HG03097 (cell line): ENCODE data around the gene BMPR1B.

ENCODE experiments used
- ATAC-seq: cut with Tn5 transposase; IDR thresholded peaks from one replicate; pipeline ENCODE4 v1.9.1; 2021; ENCODE audit not compliant: unreplicated experiment, low FRiP score

BMPR1B gene

DNA sequence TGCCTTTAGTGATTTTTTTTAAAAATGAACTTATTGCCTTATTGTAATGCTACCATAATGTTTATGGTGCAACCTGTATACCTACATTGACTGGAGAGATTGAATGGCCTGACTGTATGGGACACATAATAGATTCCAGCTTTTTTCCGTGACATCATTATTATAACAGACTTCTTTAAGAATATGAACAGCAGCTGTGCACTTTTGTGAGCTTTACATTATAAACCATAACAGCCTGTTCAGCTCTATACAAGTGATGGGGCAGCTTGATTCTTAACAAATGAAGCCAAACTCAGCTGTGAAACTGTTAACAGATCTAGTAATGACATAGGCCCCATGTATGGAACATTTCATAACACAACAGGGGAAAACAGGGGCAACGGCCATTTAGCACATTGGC, 187.0 kb downstream of the BMPR1B start:
- ATAC-seq = no peak

DNA sequence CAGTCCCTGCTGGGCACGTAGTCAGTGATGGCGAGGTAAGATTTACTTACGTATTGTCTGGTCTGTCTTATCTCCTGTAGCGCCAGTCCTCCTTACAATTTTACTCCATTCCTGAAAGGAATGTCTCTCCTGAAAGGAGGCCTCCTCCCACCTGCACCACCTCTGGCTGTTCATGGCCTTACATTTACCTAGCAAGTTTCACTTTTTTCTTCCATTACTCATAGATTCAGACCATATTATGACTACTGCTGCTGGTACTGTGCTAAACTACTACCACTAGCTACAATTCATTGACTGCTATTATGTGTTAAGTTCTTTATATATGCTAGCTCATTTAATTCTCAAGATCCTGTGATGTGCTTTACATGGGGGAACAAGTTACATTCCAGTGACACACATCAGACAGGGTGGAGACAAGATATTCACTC, 189.9 kb downstream of the BMPR1B start:
- no peak for ATAC-seq

DNA sequence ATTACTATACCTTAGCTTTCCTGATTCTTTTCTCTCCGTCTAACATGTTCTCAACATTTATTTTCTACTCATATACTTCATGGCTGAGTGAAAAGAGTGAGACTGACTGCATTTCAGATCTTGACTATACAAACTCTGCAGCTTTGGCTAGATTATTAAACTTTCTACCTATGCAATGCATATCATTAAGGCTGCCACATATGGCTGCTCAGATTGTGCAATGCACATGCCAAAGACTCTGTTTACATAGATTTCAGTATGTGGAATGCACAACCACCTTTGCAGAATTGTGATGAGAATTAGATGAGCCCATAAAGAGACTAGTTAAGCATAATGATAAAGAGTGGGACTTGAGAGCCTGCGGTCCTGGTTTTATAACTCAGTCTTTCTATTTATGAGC, 196.5 kb downstream of the BMPR1B start:
- ATAC-seq = no peak

DNA sequence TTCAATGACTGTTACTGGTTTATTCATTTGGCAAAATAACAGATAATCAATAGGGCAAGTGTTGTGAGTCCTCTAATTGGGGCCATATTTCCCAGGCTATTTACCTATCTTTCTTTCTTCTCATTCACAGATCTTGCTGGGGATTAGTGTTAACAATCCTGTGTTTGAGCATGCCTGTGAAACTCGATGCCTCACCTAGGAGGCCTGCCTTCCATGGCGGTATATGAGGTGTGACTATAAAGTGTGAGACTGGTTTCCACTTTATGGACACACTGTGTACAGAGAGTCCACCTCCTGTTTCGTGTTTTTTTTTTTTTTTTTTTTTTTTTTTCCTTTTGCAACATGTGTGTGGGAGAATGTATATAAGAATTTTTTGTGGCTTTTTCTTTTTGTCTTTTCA, 199.3 kb downstream of the BMPR1B start:
- no peak for ATAC-seq

DNA sequence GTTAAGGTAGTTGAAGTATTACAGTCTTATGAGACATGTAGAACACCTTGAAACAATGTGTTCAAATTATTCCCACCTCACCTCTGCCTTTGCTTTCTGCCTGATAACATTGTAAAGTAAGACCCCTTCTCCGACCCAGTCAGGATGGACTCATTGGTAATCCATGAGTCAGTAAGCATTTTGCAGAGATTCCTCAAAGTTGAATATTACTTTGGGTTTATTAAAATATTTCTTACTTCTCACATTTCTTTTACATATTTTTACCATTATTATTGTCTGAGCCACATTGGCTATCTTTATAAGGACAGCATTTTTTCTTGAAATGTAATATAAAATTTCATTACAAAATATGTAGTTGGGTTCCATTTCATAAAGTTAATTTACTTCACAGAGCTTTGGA, 201.6 kb downstream of the BMPR1B start:
- no peak for ATAC-seq

DNA sequence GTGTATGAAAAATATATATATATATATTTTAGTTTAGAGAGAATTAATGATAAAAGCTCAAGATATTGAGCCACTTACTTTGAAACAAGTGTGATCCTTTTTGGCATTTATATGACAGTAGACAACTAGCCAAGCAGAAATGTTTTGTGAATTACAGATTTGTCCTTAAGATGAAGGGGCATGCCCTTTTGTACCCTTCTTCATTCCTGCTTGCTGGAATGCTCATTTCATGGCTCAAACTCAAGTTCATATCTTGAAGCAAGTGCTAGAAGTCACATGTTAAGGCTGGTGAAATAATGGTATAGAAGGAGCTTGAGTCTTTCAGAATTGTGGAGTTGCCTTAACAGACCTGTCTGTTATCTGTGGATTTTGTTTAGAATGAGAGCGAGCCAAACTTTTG, 203.0 kb downstream of the BMPR1B start:
- no peak for ATAC-seq

DNA sequence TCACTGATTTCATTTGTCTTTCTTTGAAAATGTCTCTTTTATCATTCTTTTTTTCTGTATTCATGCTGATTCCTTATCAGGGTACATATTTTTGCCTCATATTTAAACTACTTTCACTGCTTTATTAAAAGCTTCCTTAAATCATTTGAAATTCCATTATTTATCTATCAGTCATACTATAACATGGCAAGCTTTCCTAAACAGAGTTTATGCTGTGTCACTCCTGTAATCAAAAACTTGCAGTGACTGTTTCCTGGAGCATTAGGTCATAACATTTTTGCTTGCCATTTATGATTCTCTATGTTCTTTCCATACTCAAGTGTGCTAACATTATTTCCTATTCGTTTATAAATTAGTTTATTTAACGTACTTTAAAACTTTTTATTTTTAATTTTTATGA, 203.7 kb downstream of the BMPR1B start:
- no peak for ATAC-seq

DNA sequence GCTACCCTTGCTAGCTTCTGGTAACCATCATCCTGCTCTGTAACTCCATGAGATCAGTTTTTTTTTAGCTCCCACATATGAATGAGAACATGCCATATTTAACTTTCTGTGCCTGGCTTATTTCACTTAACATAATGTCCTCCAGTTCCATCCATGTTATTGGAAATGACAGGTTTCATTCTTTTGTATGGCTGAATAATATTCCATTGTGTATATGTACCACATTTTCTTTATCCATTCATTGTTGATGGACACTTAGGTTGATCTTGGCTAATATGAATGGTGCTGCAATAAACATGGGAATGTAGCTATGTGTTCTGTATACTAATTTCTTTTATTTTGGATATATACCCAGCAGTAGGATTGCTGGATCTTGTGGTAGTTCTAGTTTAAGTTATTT, 204.7 kb downstream of the BMPR1B start:
- ATAC-seq = no peak

DNA sequence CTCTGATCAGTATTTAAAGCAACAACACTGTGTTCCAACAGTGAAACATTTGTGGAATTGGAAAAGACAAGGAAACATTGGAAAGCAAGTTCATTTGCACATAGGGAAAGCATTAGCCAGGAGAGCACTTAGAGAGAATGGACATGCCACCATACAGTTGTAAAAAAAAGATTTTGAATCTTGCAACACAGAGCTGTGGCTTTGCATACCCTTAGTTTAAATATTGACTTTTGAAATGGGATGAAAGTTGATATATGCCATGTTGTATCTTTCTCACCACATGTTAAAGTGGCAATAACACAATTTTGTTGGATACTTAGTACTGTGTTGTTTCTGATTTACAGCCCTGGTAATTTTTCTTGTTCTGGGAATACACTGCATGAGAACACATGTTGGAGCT, 208.1 kb downstream of the BMPR1B start:
- no peak for ATAC-seq

DNA sequence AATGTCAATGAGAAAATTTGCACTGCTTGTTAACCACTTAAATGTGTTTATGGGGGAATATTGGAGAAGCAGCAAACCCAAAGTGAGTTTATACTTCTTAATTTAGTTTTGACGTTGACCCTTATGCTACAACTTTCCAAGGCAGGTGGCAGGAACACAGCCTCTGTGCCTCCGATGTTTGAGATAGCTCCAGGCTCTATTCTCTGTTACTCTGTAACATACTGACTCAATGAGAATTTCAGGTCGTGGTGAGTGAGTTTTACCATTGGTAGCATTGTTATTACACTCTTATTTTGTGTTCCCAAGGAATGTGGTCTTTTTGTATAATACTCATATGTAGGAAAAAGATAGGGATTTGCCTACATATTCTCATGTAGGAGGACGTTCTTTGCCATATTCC, 210.7 kb downstream of the BMPR1B start:
- no peak for ATAC-seq

DNA sequence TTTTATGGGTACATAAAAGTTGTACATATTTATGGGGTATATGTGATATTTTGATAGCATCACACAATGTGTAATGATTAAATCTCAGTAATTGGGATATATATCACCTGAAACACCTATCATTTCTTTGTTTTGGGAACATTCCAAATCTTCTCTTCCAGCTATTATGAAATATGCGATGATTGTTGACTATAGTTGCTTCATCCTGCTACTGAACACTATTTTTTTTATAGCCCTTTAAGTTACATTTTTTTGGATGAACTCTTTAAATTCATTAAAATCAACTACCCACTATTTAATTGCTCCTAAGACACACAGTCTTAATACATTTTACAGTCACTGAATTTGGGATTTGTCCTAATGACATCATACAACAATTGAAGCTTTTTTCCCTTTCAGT, 212.9 kb downstream of the BMPR1B start:
- ATAC-seq = no peak

DNA sequence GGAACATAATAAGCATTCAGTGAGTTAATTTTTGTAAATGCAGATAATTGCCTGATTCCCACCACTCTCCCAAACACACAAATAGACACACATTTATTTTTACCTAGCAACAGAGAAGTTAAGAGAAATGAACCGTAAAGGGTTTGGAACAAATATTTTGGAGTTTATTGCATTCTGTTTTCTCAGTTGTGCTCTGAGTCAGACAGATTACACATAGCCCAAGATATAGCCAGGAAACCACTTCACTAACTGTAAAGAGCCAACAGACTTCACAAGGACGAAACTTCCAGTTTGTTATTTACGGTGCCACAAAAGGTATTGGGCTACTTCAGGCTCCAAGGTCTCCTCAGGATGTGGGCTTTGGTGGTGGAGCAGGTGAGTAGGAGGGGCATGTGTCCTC, 217.0 kb downstream of the BMPR1B start:
- no peak for ATAC-seq

DNA sequence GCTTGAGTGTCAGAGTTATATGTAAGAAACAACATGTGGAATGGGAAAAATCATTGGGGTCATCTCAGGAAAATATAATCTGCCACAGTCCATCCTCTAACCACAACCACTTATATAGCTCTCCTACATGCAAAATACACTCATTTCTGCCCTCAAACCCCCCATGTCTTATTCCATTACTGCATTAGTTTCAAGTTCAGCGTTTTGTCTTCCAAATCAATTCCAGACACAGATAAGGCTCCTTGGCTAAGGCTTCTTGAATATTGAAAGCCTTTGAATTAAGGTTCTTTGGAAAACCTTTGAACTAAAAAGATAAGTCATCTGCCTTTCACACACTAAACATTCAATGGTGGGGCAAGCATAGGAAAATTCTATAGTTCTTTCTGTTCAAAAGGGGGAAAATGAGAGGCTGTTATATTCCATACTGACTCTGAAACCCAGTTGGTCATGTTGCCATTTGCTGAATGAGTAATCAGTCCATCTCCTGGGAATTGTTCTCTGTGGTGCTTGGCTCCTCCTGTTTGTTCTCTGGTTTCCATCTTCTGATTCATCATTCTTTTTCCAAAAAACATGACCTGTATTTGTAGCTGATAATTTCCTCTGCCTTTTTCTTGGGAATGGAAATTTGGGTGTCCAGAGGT, 218.7 kb downstream of the BMPR1B start:
- ATAC-seq = no peak

DNA sequence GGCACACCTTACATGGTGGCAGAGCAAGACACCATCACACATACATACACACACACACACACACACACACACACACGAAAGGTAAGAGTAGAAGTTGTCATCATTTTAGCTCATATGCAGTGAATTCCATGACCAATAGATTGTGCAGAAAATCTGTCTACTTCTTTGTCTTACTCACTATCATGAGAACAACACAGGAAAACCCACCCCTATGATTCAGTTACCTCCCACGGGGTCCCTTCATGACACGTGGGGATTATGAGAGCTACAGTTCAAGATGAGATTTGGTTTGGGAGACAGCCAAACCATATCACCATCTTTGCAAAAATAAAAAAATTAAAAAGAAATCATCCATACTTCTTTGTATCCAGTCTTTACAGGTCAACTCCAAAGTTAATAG, 221.1 kb downstream of the BMPR1B start:
- no peak for ATAC-seq

DNA sequence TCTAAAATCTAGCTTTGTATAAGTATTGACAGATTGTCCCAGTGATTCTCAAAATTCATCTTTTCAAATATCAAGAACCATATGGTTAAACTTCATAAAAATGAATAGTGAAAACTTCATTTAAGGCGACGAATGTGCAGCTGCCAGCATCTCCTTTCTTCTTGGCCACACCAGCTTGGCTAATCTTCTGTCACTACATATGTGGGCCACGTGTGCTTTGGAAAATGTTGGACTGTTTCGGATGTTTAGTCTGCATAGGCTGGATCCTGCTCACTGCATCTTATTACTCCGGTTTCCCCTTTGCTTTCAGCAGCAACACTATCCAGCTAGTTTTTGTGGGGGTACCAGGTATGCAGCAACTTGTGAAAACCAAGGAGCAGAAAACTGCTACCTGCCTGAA, 221.9 kb downstream of the BMPR1B start:
- no peak for ATAC-seq

DNA sequence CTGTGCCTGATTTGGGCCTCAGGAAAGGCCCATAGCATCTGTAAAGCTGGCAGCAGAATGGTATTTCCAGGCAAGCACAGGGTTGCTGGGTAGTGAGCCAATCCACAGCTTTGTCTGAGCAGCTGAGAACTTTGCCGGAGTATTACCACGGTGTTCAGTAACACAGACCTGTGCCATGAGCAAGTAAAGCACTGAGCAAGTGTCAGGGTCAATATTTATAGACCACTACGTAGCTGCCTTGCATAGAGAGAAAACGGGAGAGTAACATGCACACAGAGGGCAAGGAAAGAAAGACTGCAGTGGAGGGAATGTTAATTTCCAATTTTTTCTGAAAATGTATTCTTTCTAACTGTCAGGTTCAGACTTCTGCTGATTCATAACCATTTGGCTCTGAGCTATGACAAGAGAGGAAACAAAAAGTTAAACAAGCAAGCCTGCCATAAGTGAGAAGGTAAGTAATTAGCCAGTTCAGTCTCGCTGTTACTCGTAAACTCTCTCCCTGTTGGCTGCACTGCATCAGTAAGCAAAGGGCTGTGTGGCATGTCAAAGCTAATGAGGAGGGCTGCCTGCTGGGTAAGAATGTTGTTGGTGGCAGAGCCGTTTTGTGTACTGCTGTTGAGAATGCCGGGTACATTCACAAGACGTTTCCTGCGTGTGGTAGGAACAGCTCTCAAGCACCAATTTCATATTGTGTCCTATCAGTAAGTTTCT, 238.1 kb downstream of the BMPR1B start:
- ATAC-seq = no peak

DNA sequence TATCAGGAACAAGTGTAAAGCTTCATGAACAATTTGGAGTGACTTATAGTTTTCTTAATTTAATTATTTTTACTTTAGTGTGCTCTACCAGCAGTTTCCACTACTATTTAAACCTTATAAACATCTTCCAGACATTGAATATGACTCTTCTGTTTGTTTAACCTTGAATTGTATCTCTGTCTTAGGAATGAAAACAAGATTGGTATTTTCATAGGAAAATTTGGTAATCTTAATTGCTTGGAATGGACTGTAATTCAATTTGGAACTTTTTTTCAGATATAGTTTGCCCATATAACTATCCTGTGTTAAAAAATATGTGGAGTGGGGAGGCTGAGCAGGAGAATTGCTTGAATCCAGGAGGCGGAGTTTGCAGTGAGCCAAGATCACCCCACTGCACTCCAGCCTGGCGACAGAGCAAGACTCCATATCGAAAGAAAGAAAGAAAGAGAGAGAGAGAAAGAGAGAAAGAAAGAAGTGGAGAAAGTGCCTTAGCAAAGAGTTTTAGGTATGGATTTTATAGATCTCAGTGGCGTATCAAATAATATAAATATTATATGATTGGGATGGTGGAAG, 242.4 kb downstream of the BMPR1B start:
- ATAC-seq = no peak

DNA sequence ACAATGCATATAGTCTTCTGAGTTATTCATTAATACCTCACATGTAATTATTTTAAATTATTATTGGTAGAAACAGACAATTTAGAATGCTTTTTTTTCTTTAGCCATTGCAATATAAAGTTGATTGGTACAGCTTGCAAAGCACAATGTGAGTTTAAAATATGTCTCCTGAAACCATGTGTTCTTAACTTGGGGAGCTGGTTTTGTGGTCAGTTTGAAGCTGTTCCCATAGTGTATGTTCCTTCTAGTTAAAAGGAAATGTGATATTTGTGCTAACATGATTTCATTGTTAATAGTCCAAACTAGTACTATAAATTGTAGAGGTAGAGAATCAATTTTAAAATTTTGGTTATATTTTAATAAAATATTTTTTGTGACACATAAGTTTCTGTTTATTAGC, 247.2 kb downstream of the BMPR1B start:
- ATAC-seq = no peak

DNA sequence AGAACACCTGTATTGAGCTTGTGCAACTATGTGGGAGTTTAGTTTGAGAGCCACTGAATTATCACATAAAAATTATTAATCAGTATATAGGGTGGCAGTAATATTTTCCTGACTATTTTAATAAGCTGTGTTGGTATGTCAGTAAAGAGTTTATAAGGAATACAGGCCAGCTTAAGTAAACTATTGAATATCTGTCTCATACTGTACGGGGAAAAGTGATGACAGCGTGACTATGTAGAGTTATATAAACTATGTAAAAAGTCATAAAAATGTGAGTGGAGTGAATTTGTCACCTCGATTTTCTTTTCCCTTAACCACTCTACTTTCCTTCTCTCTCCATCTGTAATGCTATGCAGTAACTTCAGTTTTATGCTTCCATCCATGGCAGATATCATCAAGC, 250.2 kb downstream of the BMPR1B start:
- ATAC-seq = no peak

DNA sequence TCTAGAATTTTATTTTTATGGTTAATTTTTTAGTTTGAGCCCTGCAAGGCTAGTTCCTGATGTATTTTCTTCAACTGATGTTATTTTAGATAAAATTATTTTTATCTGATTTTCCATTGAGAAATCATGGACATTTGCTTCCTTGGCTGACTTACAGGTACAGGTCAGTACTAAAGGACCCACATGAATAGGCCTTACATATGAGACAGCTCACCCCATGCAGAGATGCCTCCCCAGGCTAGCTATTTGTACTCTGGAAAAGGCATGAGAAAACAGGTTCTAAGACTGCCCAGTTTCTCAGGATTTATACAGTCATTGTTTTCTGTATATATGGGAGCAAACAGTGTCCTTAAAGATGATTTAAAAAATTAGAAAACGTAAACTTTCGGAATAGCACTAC, 255.5 kb downstream of the BMPR1B start:
- ATAC-seq = no peak

DNA sequence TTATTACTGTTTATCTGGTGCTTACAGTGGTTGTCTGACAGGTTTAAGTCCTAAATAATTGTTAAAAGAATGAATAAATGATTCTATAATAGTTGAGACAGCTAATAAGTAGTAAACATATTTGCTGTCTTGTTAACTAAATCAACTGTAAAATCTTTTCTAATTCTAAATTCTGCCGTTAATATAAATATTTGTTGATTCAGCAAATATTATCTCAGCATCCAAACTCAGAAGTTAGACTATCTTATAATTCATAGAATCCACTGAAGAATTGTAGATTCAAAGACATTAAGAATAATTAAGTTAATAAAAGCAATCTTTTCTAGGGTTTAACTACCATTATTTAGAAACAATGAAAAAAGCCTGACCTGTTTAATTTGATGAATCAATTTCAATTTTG, 256.3 kb downstream of the BMPR1B start:
- no peak for ATAC-seq

DNA sequence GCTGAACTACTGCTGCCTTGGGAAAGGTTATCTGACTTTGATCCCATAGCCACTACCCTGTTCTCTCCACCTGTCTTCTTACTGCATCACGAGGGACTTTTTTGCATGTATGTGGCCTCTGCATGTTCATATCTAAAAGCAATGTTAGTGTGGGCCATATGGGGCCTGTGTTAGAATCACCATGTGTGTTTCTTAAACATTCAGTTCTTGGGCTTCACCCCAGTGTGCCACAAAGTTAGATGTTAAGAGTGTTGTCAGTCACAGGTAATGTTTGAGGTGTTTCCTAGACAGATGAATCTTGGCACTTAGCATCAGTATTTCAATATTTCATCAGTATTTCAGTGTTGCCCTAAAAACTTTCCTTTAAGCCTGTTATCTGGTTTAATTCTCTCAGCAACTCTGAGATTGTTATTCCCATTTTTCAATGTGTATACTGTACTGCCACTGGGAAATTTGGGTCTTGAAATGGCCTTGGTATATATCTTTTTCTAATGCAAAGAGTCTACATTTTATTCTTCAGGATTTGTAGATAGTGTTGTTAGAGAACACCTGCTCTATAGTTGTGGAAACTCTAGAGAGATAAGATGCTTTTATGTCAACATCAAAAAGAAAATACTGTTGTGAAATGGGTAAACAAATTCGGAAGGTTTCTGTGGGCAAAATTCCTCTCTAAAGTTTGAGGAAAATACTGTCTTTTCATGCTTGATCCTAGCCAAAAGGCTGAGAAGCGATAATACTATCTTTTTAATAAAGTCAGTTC, 259.7 kb downstream of the BMPR1B start:
- ATAC-seq = no peak
